Endothelial cell of umbilical vein (primary cell): Measurements from ENCODE around the gene PLXDC1. TPM values are rescaled to one million over a fixed set of nuclear protein-coding genes. Genes with fewer than 3 reads are reported as not detected.
"Not testable (repeated sequence)": the region's sequence is repeated elsewhere in the genome, so short reads cannot be mapped to it uniquely, and the experiment has no call there.

Source experiments
- BruUV-seq: library from RNA; stranded (reverse); fragments of 400-500 nt; replicated peaks from 2 replicates; lab custom pipeline; 2021; lab: Mats Ljungman, UMichigan
- CTCF ChIA-PET: fragments of 300-600, 350-600 bp; sonication (Branson Sonifier 250); formaldehyde crosslinking; loops from one replicate; lab custom pipeline; 2021; ENCODE audit warnings: antibody characterized with exemption, inconsistent platforms; lab: Charles Lee
- POLR2A ChIA-PET: fragments of 300-600, 350-600 bp; sonication (Branson Sonifier 250); formaldehyde crosslinking; loops from one replicate; lab custom pipeline; 2021; ENCODE audit warnings: antibody characterized with exemption, inconsistent platforms; lab: Charles Lee
- DNase-seq: peaks from one replicate; pipeline ENCODE4 v3.0.0-alpha.2; 2011; ENCODE audit warnings: low read depth, low spot score
- FAIRE-seq: peaks from 2 replicates; lab custom pipeline; 2011; peaks lifted over from hg19 to GRCh38; lab: Jason Lieb, UNC
- H2AFZ ChIP-seq: 2 replicates; pipeline ENCODE4 v1.6.0; 2012; ENCODE audit warnings: low read depth, low read length, control low read depth, inconsistent platforms
- H3K27ac ChIP-seq: 2 replicates; pipeline ENCODE4 v1.5.1; 2011; ENCODE audit warnings: low read depth, mild to moderate bottlenecking, control low read depth, low read length, moderate library complexity; ENCODE audit not compliant: insufficient read depth
- H3K27me3 ChIP-seq, 2 experiments: 2 replicates each; pipeline versions ENCODE4 v1.6.0 to v1.6.1; 2011; ENCODE audit warnings: low read length in 2 of 2, mixed read lengths in 1 of 2; ENCODE audit not compliant: control insufficient read depth in 2 of 2, insufficient read depth in 2 of 2
- H3K36me3 ChIP-seq, 2 experiments: 2 replicates in 1 of 2; 3 replicates in 1 of 2; pipeline ENCODE4 v1.5.1; 2011; ENCODE audit warnings: low read length in 2 of 2, mild to moderate bottlenecking in 1 of 2, moderate library complexity in 1 of 2; ENCODE audit not compliant: control insufficient read depth in 2 of 2, insufficient read depth in 2 of 2; ENCODE audit errors: extremely low read depth in 1 of 2
- H3K4me1 ChIP-seq: 3 replicates; pipeline ENCODE4 v1.5.1; 2011; ENCODE audit warnings: mild to moderate bottlenecking, low read length; ENCODE audit not compliant: control insufficient read depth, insufficient read depth; ENCODE audit errors: extremely low read depth
- H3K4me2 ChIP-seq: 2 replicates; pipeline ENCODE4 v1.6.1; 2011; ENCODE audit warnings: low read length, control low read depth, mixed read lengths; ENCODE audit not compliant: insufficient read depth
- H3K4me3 ChIP-seq, 3 experiments: fragments of 200-600 bp in 1 of 3; sonication (generic), shearing (Covaris generic) in 1 of 3; replicated peaks in 1 of 3; 2 replicates each; pipeline ENCODE4 v1.5.1; 2011 to 2016; ENCODE audit warnings: control low read depth in 3 of 3, low read length in 3 of 3, mild to moderate bottlenecking in 2 of 3, inconsistent platforms in 1 of 3, low read depth in 1 of 3, moderate library complexity in 1 of 3; ENCODE audit not compliant: insufficient read depth in 1 of 3
- H3K79me2 ChIP-seq: 2 replicates; pipeline ENCODE4 v1.6.0; 2012; ENCODE audit warnings: low read length, inconsistent platforms; ENCODE audit not compliant: control insufficient read depth, insufficient read depth
- H3K9ac ChIP-seq: replicated peaks from 2 replicates; pipeline ENCODE3; 2011; ENCODE audit warnings: low read length, control low read depth; ENCODE audit not compliant: insufficient read depth; ENCODE audit errors: extremely low read depth
- H3K9me1 ChIP-seq: replicated peaks from 3 replicates; pipeline ENCODE4 v1.6.0; 2011; ENCODE audit warnings: mild to moderate bottlenecking, low read length; ENCODE audit not compliant: control insufficient read depth, insufficient read depth; ENCODE audit errors: extremely low read depth
- H3K9me3 ChIP-seq: replicated peaks from 2 replicates; pipeline ENCODE4 v1.5.1; 2012; ENCODE audit warnings: low read length, inconsistent platforms; ENCODE audit not compliant: control insufficient read depth, insufficient read depth
- H4K20me1 ChIP-seq: replicated peaks from 2 replicates; pipeline ENCODE3; 2011; ENCODE audit warnings: mild to moderate bottlenecking, low read length; ENCODE audit not compliant: control insufficient read depth, insufficient read depth; ENCODE audit errors: extremely low read depth
- EZH2 ChIP-seq: IDR thresholded peaks from 2 replicates; pipeline ENCODE4 v1.6.1; 2012; ENCODE audit warnings: borderline replicate concordance, low read depth, mild to moderate bottlenecking, moderate library complexity, low read length, inconsistent platforms; ENCODE audit not compliant: severe bottlenecking
- FOS ChIP-seq: IDR thresholded peaks from 2 replicates; pipeline ENCODE4 v1.6.1; 2011; ENCODE audit warnings: mild to moderate bottlenecking, low read length, moderate library complexity, borderline replicate concordance; ENCODE audit not compliant: insufficient read depth
- GATA2 ChIP-seq: IDR thresholded peaks from 2 replicates; pipeline ENCODE4 v1.7.0; 2011; ENCODE audit warnings: low read depth, mild to moderate bottlenecking, moderate library complexity, mixed read lengths, low read length; ENCODE audit not compliant: insufficient read length, insufficient read depth
- JUN ChIP-seq: IDR thresholded peaks from 2 replicates; pipeline ENCODE4 v1.6.1; 2011; ENCODE audit warnings: borderline replicate concordance, low read depth; ENCODE audit not compliant: insufficient read length, insufficient read depth
- MAX ChIP-seq: IDR thresholded peaks from 2 replicates; pipeline ENCODE4 v1.6.1; 2011; ENCODE audit not compliant: insufficient read depth, insufficient read length
- MYC ChIP-seq: IDR thresholded peaks from one replicate; pipeline ENCODE4 v1.6.1; 2011; ENCODE audit warnings: mild to moderate bottlenecking, low read depth, low read length
- POLR2A ChIP-seq: IDR thresholded peaks from 2 replicates; pipeline ENCODE4 v1.6.1; 2012; ENCODE audit warnings: low read depth, mild to moderate bottlenecking, control low read depth, low read length
- POLR2AphosphoS5 ChIP-seq: IDR thresholded peaks from 2 replicates; pipeline ENCODE4 v1.6.1; 2012; ENCODE audit warnings: low read depth, mild to moderate bottlenecking, control low read depth, low read length, moderate library complexity; ENCODE audit not compliant: insufficient read depth
- dilution Hi-C: fragments of 300-500 bp; cut with MboI; formaldehyde crosslinking; loops from one replicate; pipeline ENCODE4 v1.15.0; 2019; ENCODE audit warnings: low sequenced_read_pairs; ENCODE audit not compliant: extremely low pct_ligation_motif_present
- intact Hi-C: fragments of 100-400 bp; cut with micrococcal nuclease; formaldehyde crosslinking; loops from one replicate; pipeline ENCODE4 v1.10.0; 2022
- polyA plus RNA-seq, 4 experiments: library from polyadenylated mRNA; depleted of rRNA in 3 of 4; stranded (reverse) in 3 of 4; unstranded in 1 of 4; fragments of >200 nt; gene quantifications; 2 replicates each; pipeline versions ENCODE4 v1.2.1 to v1.2.3, GENCODE V29; 2011 to 2012; ENCODE audit warnings: missing spikeins in 1 of 4
- total RNA-seq: library from RNA; stranded (reverse); gene quantifications from 2 replicates; pipeline ENCODE4 v1.2.3, GENCODE V29; 2021
- TF ChIP-seq, protein P1 (sequence below), 2 donors: IDR thresholded peaks; 1 replicate in 1 of 2; 2 replicates in 1 of 2; pipeline ENCODE4 v1.5.1; 2011; ENCODE audit warnings: low read length in 2 of 2, mild to moderate bottlenecking in 2 of 2, moderate library complexity in 2 of 2, control low read depth in 1 of 2, inconsistent platforms in 1 of 2, low read depth in 1 of 2; ENCODE audit not compliant: insufficient read depth in 1 of 2; ENCODE audit errors: extremely low read depth in 1 of 2

The PLXDC1 gene
- total and polyA plus RNA-seq, 2 donors (not counting 3 experiments of a cell fraction or from before 2014, with no cell fraction given), result 0.03 TPM; not detected in 1

DNA sequence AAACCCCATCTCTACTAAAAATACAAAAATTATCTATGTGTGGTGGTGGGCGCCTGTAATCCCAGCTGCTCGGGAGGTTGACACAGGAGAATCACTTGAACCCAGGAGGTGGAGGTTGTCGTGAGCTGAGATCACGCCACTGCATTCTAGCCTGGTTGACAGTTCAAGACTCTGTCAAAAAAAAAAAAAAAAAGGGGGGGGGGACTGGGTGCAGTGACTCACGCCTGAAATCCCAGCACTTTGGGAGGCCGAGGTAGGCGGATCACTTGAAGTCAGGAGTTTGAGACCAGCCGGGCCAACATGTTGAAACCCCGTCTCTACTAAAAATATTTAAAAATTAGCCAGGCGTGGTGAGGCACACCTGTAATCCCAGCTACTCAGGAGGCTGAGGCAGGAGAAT, 29.5 kb downstream of the PLXDC1 start:
- H3K9me3 ChIP-seq, H3K9me1 ChIP-seq, DNase-seq, BruUV-seq, H3K27ac ChIP-seq, intact Hi-C loops, H3K4me2 ChIP-seq, H3K4me1 ChIP-seq, H4K20me1 ChIP-seq, H3K4me3 ChIP-seq, H3K27me3 ChIP-seq, H2AFZ ChIP-seq, H3K36me3 ChIP-seq, POLR2A ChIA-PET, FAIRE-seq, H3K79me2 ChIP-seq, dilution Hi-C loops, H3K9ac ChIP-seq: not testable (repeated sequence)
- CTCF ChIA-PET, result interaction anchor here (1.2 kb wide), 1 partner anchor 113 kb away, joined by 3 read pairs; no protein-coding TSS in a partner anchor

- Histone ChIP-seq H3K36me3 (no peaks in the 10 kb centered on the region), H3K27me3 (peaks cover 0 to 7% of the 10 kb centered on the region in 2 experiments), H3K27ac (no peak overlapping the region), H3K9me1 (no peaks in the 10 kb centered on the region), H4K20me1 (no peaks in the 10 kb centered on the region), H3K4me1 (no peaks in the 10 kb centered on the region), H2AFZ (no peak overlapping the region), H3K9ac (no peak overlapping the region), H3K4me2 (no peak overlapping the region), H3K4me3 (no peak overlapping the region), H3K9me3 (no peaks in the 10 kb centered on the region), H3K79me2 (no peaks in the 10 kb centered on the region)
- no TSS peak for BruUV-seq
- FAIRE-seq (no peak), DNase-seq (no peak)
- POLR2A ChIA-PET, result interaction anchor here (0.5 kb wide), 1 partner anchor 152 kb away, joined by 3 read pairs; the partner anchor contains the start of gene FBXO47
- dilution Hi-C loops, result no loop called here
- CTCF ChIA-PET, result interaction anchor here (1.0 to 1.4 kb wide), 2 partner anchors 21 to 124 kb away, joined by 3 read pairs; no protein-coding TSS in a partner anchor
- TF ChIP-seq GATA2 (no peak), POLR2AphosphoS5 (no peak), EZH2 (no peak), POLR2A (no peak), JUN (no peak), FOS (no peak), MYC (no peak), MAX (no peak)
- TF ChIP-seq, protein P1, sequence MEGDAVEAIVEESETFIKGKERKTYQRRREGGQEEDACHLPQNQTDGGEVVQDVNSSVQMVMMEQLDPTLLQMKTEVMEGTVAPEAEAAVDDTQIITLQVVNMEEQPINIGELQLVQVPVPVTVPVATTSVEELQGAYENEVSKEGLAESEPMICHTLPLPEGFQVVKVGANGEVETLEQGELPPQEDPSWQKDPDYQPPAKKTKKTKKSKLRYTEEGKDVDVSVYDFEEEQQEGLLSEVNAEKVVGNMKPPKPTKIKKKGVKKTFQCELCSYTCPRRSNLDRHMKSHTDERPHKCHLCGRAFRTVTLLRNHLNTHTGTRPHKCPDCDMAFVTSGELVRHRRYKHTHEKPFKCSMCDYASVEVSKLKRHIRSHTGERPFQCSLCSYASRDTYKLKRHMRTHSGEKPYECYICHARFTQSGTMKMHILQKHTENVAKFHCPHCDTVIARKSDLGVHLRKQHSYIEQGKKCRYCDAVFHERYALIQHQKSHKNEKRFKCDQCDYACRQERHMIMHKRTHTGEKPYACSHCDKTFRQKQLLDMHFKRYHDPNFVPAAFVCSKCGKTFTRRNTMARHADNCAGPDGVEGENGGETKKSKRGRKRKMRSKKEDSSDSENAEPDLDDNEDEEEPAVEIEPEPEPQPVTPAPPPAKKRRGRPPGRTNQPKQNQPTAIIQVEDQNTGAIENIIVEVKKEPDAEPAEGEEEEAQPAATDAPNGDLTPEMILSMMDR (IDR thresholded peaks at IDR 0.05; ENCODE audit: extremely low read depth in 1 of 2, insufficient read depth in 1 of 2, low read depth in 1 of 2, low read length in 2 of 2), result no peak
- intact Hi-C loops, result no loop called here
Observed at GRCh38 chr17:39118674-39119419, 32.6 kb downstream of the PLXDC1 start.
